HepG2 (cell line): Measurements from ENCODE around the gene CDC25C. TPM values are rescaled to one million over a fixed set of nuclear protein-coding genes. Genes with fewer than 3 reads are reported as not detected.

Experiments
- ATAC-seq: fragments of 200-7000 bp; cut with Tn5 transposase; 3 replicates; pipeline ENCODE4 v1.9.1; 2020; ENCODE audit warnings: mild to moderate bottlenecking, moderate library complexity
- BruUV-seq: library from RNA; stranded (reverse); fragments of 400-500 nt; replicated peaks from 2 replicates; lab custom pipeline; 2021; lab: Mats Ljungman, UMichigan
- CTCF ChIA-PET: fragments of 300-600 bp; formaldehyde crosslinking; extraction: SDS; loops from one replicate; lab custom pipeline; 2021; ENCODE audit warnings: low total read pairs, inconsistent platforms, low intra/inter-chr PET ratio; lab: Yijun Ruan, JAX
- POLR2A ChIA-PET: fragments of 350-600 bp; sonication (Branson Sonifier 250); formaldehyde crosslinking; loops from one replicate; lab custom pipeline; 2020; ENCODE audit warnings: antibody characterized with exemption, inconsistent platforms; lab: Yijun Ruan, JAX
- DNase-seq: peaks from one replicate; pipeline ENCODE4 v3.0.0-alpha.2; 2015; ENCODE audit warnings: low spot score
- FAIRE-seq: peaks from 3 replicates; lab custom pipeline; 2011; peaks lifted over from hg19 to GRCh38; lab: Jason Lieb, UNC
- H2AFZ ChIP-seq: one replicate; pipeline ENCODE4 v1.6.1; 2011; ENCODE audit warnings: low read length, inconsistent platforms
- H3K27ac ChIP-seq: fragments of 300-600 bp; 3 replicates; pipeline ENCODE4 v1.8.0; 2011; ENCODE audit warnings: mixed run types, mild to moderate bottlenecking, mixed read lengths, low read length, inconsistent platforms; ENCODE audit not compliant: insufficient read depth; ENCODE audit errors: extremely low read length
- H3K27me3 ChIP-seq, 2 experiments: fragments of 200-600 bp in 1 of 2; 2 replicates in 1 of 2; 3 replicates in 1 of 2; pipeline versions ENCODE4 v1.6.0 to v1.8.0; 2011; ENCODE audit warnings: low read length in 2 of 2, mild to moderate bottlenecking in 2 of 2, moderate library complexity in 2 of 2, inconsistent platforms in 1 of 2; ENCODE audit not compliant: insufficient read depth in 2 of 2, control insufficient read depth in 1 of 2
- H3K36me3 ChIP-seq, 2 experiments: fragments of 200-600 bp in 1 of 2; replicated peaks in 1 of 2; 2 replicates in 1 of 2; 3 replicates in 1 of 2; pipeline versions ENCODE4 v1.5.1 to v1.8.0; 2011; ENCODE audit warnings: low read length in 2 of 2, inconsistent platforms in 1 of 2; ENCODE audit not compliant: insufficient read depth in 2 of 2, control insufficient read depth in 1 of 2
- H3K4me1 ChIP-seq: 2 replicates; pipeline ENCODE4 v1.5.1; 2012; ENCODE audit warnings: low read length, inconsistent platforms; ENCODE audit not compliant: insufficient read depth
- H3K4me2 ChIP-seq: 2 replicates; pipeline ENCODE4 v1.6.0; 2011; ENCODE audit warnings: low read depth, low read length, inconsistent platforms
- H3K4me3 ChIP-seq, 3 experiments: fragments of 200-600 bp in 1 of 3; sonication (generic), shearing (Covaris generic) in 1 of 3; replicated peaks in 1 of 3; 2 replicates each; pipeline ENCODE4 v1.5.1; 2011 to 2016; ENCODE audit warnings: low read length in 3 of 3, inconsistent platforms in 2 of 3, low read depth in 2 of 3, mild to moderate bottlenecking in 2 of 3, control low read depth in 1 of 3, mixed read lengths in 1 of 3; ENCODE audit not compliant: insufficient read depth in 1 of 3
- H3K79me2 ChIP-seq: one replicate; pipeline ENCODE4 v1.6.1; 2011; ENCODE audit warnings: low read length, inconsistent platforms; ENCODE audit not compliant: insufficient read depth
- H3K9ac ChIP-seq: 2 replicates; pipeline ENCODE4 v1.6.0; 2011; ENCODE audit warnings: mild to moderate bottlenecking, low read depth, low read length, inconsistent platforms; ENCODE audit not compliant: insufficient read depth
- H3K9me3 ChIP-seq: 2 replicates; pipeline ENCODE4 v1.5.1; 2012; ENCODE audit warnings: mild to moderate bottlenecking, low read length
- H4K20me1 ChIP-seq: 2 replicates; pipeline ENCODE4 v1.6.0; 2011; ENCODE audit warnings: inconsistent platforms, mild to moderate bottlenecking, low read length, moderate library complexity; ENCODE audit not compliant: insufficient read depth
- ADNP ChIP-seq: sonication (generic); formaldehyde crosslinking; IDR thresholded peaks from 2 replicates; pipeline ENCODE4 v1.4.0; 2020; ENCODE audit warnings: missing genetic modification reagents
- ATF7 ChIP-seq, 2 experiments: fragments of 450-650 bp in 1 of 2; sonication (generic) in 1 of 2; formaldehyde crosslinking in 1 of 2; IDR thresholded peaks; 2 replicates each; pipeline versions ENCODE4 v1.4.0 to v1.6.1; 2016 to 2020; ENCODE audit warnings: antibody characterized with exemption in 1 of 2, mild to moderate bottlenecking in 1 of 2, missing genetic modification reagents in 1 of 2
- HINFP ChIP-seq: sonication (generic); formaldehyde crosslinking; IDR thresholded peaks from 2 replicates; pipeline ENCODE4 v1.4.0; 2020; ENCODE audit warnings: low read depth, mild to moderate bottlenecking, missing genetic modification reagents
- KDM6A ChIP-seq: IDR thresholded peaks from 2 replicates; pipeline ENCODE4 v1.6.1; 2016; ENCODE audit warnings: low read depth
- NFATC3 ChIP-seq: sonication (generic); formaldehyde crosslinking; IDR thresholded peaks from 2 replicates; pipeline ENCODE4 v1.5.1; 2020; ENCODE audit warnings: mild to moderate bottlenecking, missing genetic modification reagents
- PAXIP1 ChIP-seq: sonication (generic); formaldehyde crosslinking; conservative IDR thresholded peaks from 2 replicates; pipeline ENCODE4 v1.4.0; 2020; ENCODE audit warnings: mild to moderate bottlenecking, missing genetic modification reagents, moderate library complexity
- PHB2 ChIP-seq: fragments of 450-650 bp; IDR thresholded peaks from 2 replicates; pipeline ENCODE4 v1.6.1; 2018; ENCODE audit not compliant: partially characterized antibody
- PLRG1 ChIP-seq: fragments of 450-650 bp; conservative IDR thresholded peaks from 2 replicates; pipeline ENCODE4 v1.6.1; 2016
- PPARG ChIP-seq: conservative IDR thresholded peaks from 2 replicates; pipeline ENCODE4 v1.6.1; 2016; ENCODE audit warnings: missing biosample characterization, missing genetic modification reagents
- RBFOX2 ChIP-seq: fragments of 200-400 bp; formaldehyde crosslinking; IDR thresholded peaks from 2 replicates; pipeline ENCODE4 v1.6.1; 2017; ENCODE audit warnings: low read depth, mild to moderate bottlenecking, low read length
- REL ChIP-seq: sonication (generic); formaldehyde crosslinking; conservative IDR thresholded peaks from 2 replicates; pipeline ENCODE4 v1.8.0; 2022; ENCODE audit warnings: mild to moderate bottlenecking, missing genetic modification reagents, moderate library complexity
- RFX5 ChIP-seq: IDR thresholded peaks from 2 replicates; pipeline ENCODE4 v1.6.1; 2011; ENCODE audit warnings: low read depth, low read length, improper control_type of control experiment
- SRSF1 ChIP-seq: fragments of 200-400 bp; formaldehyde crosslinking; optimal IDR thresholded peaks from 2 replicates; pipeline ENCODE3; 2017; ENCODE audit warnings: mild to moderate bottlenecking, low read depth, low read length, moderate library complexity
- XRCC5 ChIP-seq: fragments of 200-400 bp; formaldehyde crosslinking; optimal IDR thresholded peaks from 2 replicates; pipeline ENCODE3; 2017; ENCODE audit warnings: mild to moderate bottlenecking, low read length
- ZMAT3 ChIP-seq: sonication (generic); formaldehyde crosslinking; conservative IDR thresholded peaks from 2 replicates; pipeline ENCODE4 v1.7.0; 2021; ENCODE audit warnings: missing genetic modification reagents
- ZNF160 ChIP-seq: sonication (generic); formaldehyde crosslinking; IDR thresholded peaks from 2 replicates; pipeline ENCODE4 v1.8.0; 2022; ENCODE audit warnings: mild to moderate bottlenecking, inconsistent platforms, missing genetic modification reagents
- ZNF207 ChIP-seq: fragments of 450-650 bp; IDR thresholded peaks from 2 replicates; pipeline ENCODE4 v1.6.1; 2016; ENCODE audit warnings: antibody characterized with exemption, borderline replicate concordance
- ZNF788 ChIP-seq: sonication (generic); formaldehyde crosslinking; IDR thresholded peaks from 2 replicates; pipeline ENCODE4 v1.5.0; 2020; ENCODE audit warnings: mild to moderate bottlenecking, missing genetic modification reagents, borderline replicate concordance
- WGBS: methylation state at CpG from one replicate; pipeline ENCODE4 v1.1.6; 2017; ENCODE audit warnings: low lambda C conversion rate; 5-methylcytosine and 5-hydroxymethylcytosine counted together
- in situ Hi-C: cut with HindIII; loops from 2 replicates; pipeline ENCODE4 v1.10.0; 2017; ENCODE audit warnings: low pct_unique_long_range_greater_than_20kb; ENCODE audit not compliant: extremely low pct_ligation_motif_present
- intact Hi-C: fragments of 100-400 bp; cut with micrococcal nuclease; formaldehyde crosslinking; loops from one replicate; pipeline ENCODE4 v1.10.0; 2022; ENCODE audit not compliant: unreplicated experiment
- polyA plus RNA-seq, 8 experiments: library from polyadenylated mRNA; depleted of rRNA in 3 of 8; stranded (reverse) in 7 of 8; unstranded in 1 of 8; fragments of >200 nt; fragmentation: Illumina TruSeq in 4 of 8; extraction: Trizol in 4 of 8; gene quantifications; 2 replicates each; pipeline versions ENCODE4 v1.2.1 to v1.2.3, GENCODE V29; 2011 to 2016; ENCODE audit warnings: low read depth in 4 of 8, missing spikeins in 1 of 8, mixed read lengths in 1 of 8; ENCODE audit not compliant: insufficient read depth in 1 of 8
- total RNA-seq, 5 experiments: library from RNA; depleted of rRNA; stranded (reverse); fragments of >200 nt; fragmentation: Illumina TruSeq; extraction: Trizol; gene quantifications; 2 replicates each; pipeline ENCODE4 v1.2.3, GENCODE V29; 2016; ENCODE audit warnings: low read depth in 1 of 5
- TF ChIP-seq, protein P1 (sequence below): sonication (generic); formaldehyde crosslinking; IDR thresholded peaks from 2 replicates; pipeline ENCODE4 v1.8.1; 2023; ENCODE audit warnings: missing genetic modification reagents, inconsistent platforms, borderline replicate concordance
- TF ChIP-seq, protein P2 (sequence below): sonication (generic); formaldehyde crosslinking; IDR thresholded peaks from 2 replicates; pipeline ENCODE4 v1.4.0; 2020; ENCODE audit warnings: mild to moderate bottlenecking, missing genetic modification reagents

CDC25C gene
- total and polyA plus RNA-seq, 2 of the 13 experiments (the other 11 are each of a cell fraction or from before 2014, with no cell fraction given) = 17.7 to 27.6 TPM

DNA sequence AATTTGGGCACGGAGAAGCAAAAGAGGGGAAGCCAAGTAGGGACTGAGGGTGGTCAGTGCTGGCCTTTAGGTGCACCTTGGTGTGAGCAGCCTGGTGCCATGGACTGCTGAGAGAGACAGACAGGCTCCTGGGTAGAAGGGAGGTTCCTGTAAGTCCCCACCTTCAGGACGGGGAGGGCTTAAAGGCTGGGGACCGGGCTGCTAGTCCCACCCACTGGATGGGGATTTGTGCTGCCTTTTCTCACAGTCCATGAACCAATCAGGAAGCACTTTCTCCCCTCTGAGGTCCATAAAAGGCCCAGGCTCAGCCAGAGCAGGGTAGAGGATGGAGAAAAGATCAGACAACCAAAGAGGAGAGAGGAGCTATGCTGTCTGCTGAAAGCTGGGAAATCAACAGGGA lies 15.2 kb downstream of the CDC25C start:
- ChIA-PET CTCF (no interaction called here), POLR2A (no interaction called here)
- Histone ChIP-seq H4K20me1 (no peaks in the 10 kb centered on the region), H3K27me3 (no peaks in the 10 kb centered on the region), H3K9ac (no peak overlapping the region), H3K36me3 (peaks cover 5 to 36% of the 10 kb centered on the region in 2 experiments; a peak in 4 of 5 replicates), H3K79me2 (no peaks in the 10 kb centered on the region), H3K4me2 (no peak overlapping the region), H2AFZ (no peak overlapping the region), H3K4me1 (no peaks in the 10 kb centered on the region), H3K4me3 (no peak overlapping the region), H3K9me3 (no peaks in the 10 kb centered on the region), H3K27ac (no peak overlapping the region)
- TF ChIP-seq KDM6A (no peak), SRSF1 (no peak), ADNP (no peak), PHB2 (no peak), RBFOX2 (no peak), ZNF207 (no peak), HINFP (CRISPR knock-in tag) (no peak), NFATC3 (no peak), REL (no peak), ZNF160 (CRISPR knock-in tag) (no peak), ZNF788 (no peak), XRCC5 (no peak), PLRG1 (no peak), ZMAT3 (CRISPR knock-in tag) (no peak), PAXIP1 (CRISPR knock-in tag) (no peak), RFX5 (no peak), PPARG (CRISPR knock-in tag) (no peak), ATF7 (IDR thresholded peaks at IDR 0.05) (no peak), ATF7 (CRISPR knock-in tag; IDR thresholded peaks at IDR 0.05) (no peak)
- TF ChIP-seq, protein P1, sequence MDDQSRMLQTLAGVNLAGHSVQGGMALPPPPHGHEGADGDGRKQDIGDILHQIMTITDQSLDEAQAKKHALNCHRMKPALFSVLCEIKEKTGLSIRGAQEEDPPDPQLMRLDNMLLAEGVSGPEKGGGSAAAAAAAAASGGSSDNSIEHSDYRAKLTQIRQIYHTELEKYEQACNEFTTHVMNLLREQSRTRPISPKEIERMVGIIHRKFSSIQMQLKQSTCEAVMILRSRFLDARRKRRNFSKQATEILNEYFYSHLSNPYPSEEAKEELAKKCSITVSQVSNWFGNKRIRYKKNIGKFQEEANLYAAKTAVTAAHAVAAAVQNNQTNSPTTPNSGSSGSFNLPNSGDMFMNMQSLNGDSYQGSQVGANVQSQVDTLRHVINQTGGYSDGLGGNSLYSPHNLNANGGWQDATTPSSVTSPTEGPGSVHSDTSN = no peak
- TF ChIP-seq, protein P2, sequence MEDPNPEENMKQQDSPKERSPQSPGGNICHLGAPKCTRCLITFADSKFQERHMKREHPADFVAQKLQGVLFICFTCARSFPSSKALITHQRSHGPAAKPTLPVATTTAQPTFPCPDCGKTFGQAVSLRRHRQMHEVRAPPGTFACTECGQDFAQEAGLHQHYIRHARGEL (CRISPR knock-in tag) = no peak
- WGBS = 92% methylated on average over 3 of the region's 3 CpGs
- FAIRE-seq (no peak), ATAC-seq (no peak), DNase-seq (no peak)
- no TSS peak for BruUV-seq
- intact Hi-C loops = no loop called here
- in situ Hi-C loops = no loop called here
